ENCODE measurements around the gene NAA10.

The NAA10 gene

GRCh38 chrX:153973127-153974002, 38.5 kb upstream of the NAA10 start:
- TF ChIP-seq CTCF (IDR thresholded peaks at IDR 0.05) = no peak

- no peak for TF ChIP-seq CTCF (IDR thresholded peaks at IDR 0.05)
Observed at GRCh38 chrX:153972368-153973126, 37.7 kb upstream of the NAA10 start, which contains the start of gene TMEM187. Gene TMEM187, plus strand, starts transcription at chrX:153972754. Its CDS starts 9,309 bp downstream, at chrX:153982063.

GRCh38 chrX:153971450-153972367, 36.9 kb upstream of the NAA10 start, which contains the start of gene HCFC1:
Gene HCFC1, minus strand, starts transcription at chrX:153971818. Its CDS starts 978 bp downstream, at chrX:153970840.
- no peak for TF ChIP-seq CTCF (IDR thresholded peaks at IDR 0.05)

- TF ChIP-seq CTCF (IDR thresholded peaks at IDR 0.05) = no peak
Observed at GRCh38 chrX:153971124-153971449, 36.2 kb upstream of the NAA10 start.

GRCh38 chrX:153970357-153971123, 35.7 kb upstream of the NAA10 start:
- no peak for TF ChIP-seq CTCF (IDR thresholded peaks at IDR 0.05)

- TF ChIP-seq CTCF (IDR thresholded peaks at IDR 0.05) = no peak
Observed at GRCh38 chrX:153969904-153970356, 35.1 kb upstream of the NAA10 start.

Data from LNCAP (cell line).